ENCODE measurements around the gene TEX19. TPM values are rescaled to one million over a fixed set of nuclear protein-coding genes. Genes with fewer than 3 reads are reported as not detected.

TEX19 gene
- total RNA-seq, 2 donors from 2014 or later: not detected

DNA sequence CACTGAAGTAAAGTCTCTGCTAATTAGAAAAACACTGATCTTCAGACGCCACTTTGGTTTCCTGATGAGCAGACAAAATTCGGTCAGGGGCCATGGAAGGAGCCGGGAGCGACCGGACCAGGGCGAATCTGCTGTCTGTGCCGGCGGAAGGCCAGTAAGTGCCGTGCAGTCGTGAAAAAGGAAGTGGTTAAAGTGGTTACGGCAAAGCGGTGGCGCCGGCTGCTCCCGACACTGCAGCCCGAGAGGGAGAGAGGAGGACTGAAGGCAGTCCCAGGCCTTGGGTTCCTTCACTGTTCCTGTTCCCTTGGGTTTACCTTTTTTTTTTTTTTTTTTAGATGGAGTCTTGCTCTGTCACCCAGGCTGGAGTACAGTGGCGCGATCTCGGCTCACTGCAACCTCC lies 41.8 kb downstream of the TEX19 start:
- H3K27ac ChIP-seq: no peak overlapping the region
- no peaks in the 10 kb centered on the region for H3K36me3 ChIP-seq
- H3K27me3 ChIP-seq: no peaks in the 10 kb centered on the region
- no peak for TF ChIP-seq CTCF (IDR thresholded peaks at IDR 0.05)
- no peak overlapping the region for H3K4me3 ChIP-seq
- intact Hi-C loops (cut with DNase I): no loop called here
- no peaks in the 10 kb centered on the region for H3K9me3 ChIP-seq
- H3K4me1 ChIP-seq: no peaks in the 10 kb centered on the region
- peak; percentile 35 for DNase-seq
- no peak overlapping the region for H3K9ac ChIP-seq (ENCODE audit: low read depth in 2 of 2, low read length in 2 of 2)

DNA sequence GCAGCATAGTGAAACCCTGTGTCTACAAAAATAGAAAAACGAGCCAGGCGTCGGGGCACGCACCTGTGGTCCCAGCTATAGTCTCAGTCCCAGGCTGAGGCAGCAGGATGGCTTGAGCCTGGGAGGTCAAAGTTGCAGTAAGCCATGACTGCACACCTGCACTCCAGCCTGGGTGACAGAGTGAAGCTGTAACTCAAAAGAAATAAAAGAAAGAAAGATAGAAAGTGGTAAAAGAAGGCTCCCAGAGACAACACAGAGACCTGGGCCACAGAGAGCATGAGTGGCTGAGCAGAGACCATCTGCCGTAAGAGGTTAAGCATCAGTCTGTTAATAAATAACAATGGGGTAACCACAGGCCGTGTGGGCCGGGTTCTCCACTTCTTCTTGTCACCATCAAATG lies 43.8 kb downstream of the TEX19 start:
- Histone ChIP-seq H3K4me3 (no peak overlapping the region), H3K9ac (ENCODE audit: low read depth in 2 of 2, low read length in 2 of 2) (no peak overlapping the region), H3K4me1 (no peaks in the 10 kb centered on the region), H3K27ac (no peak overlapping the region), H3K36me3 (no peaks in the 10 kb centered on the region), H3K27me3 (no peaks in the 10 kb centered on the region), H3K9me3 (no peaks in the 10 kb centered on the region)
- no peak for TF ChIP-seq CTCF (IDR thresholded peaks at IDR 0.05)
- no peak for DNase-seq
- intact Hi-C loops (cut with DNase I): no loop called here

GRCh38 chr17:82403662-82404660 lies 44.9 kb downstream of the TEX19 start:
- no peak for TF ChIP-seq CTCF (IDR thresholded peaks at IDR 0.05)
- no peaks in the 10 kb centered on the region for H3K27me3 ChIP-seq
- H3K27ac ChIP-seq: no peak overlapping the region
- H3K4me1 ChIP-seq: no peaks in the 10 kb centered on the region
- no peaks in the 10 kb centered on the region for H3K36me3 ChIP-seq
- intact Hi-C loops (cut with DNase I): no loop called here
- no peak overlapping the region for H3K9ac ChIP-seq (ENCODE audit: low read depth in 2 of 2, low read length in 2 of 2)
- H3K4me3 ChIP-seq: no peak overlapping the region
- H3K9me3 ChIP-seq: no peaks in the 10 kb centered on the region
- no peak for DNase-seq

DNA sequence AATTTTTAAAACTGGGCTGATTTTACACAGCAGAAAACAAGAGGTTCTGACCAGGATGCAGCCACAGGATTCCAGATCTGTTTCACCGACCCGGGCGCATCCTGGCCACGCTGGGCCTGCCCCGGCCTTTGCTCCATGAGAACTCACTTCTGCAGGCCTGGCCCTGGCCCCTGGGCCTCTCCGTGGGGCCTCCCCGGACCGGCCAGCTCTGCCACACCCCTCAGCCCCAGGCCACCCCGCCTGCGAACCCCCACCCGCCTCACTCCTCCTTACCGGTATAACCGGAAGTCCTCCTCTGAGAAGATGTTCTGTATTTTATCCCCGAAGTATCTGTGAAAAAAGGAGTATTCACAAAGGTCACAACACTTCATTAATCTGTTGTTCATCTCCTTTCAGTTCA lies 46.0 kb downstream of the TEX19 start:
- H3K9ac ChIP-seq (ENCODE audit: low read depth in 2 of 2, low read length in 2 of 2): no peak overlapping the region
- no peaks in the 10 kb centered on the region for H3K9me3 ChIP-seq
- no peaks in the 10 kb centered on the region for H3K4me1 ChIP-seq
- no peak overlapping the region for H3K27ac ChIP-seq
- no peak for DNase-seq
- H3K4me3 ChIP-seq: no peak overlapping the region
- intact Hi-C loops (cut with DNase I): no loop called here
- H3K36me3 ChIP-seq: no peaks in the 10 kb centered on the region
- no peak for TF ChIP-seq CTCF (IDR thresholded peaks at IDR 0.05)
- no peaks in the 10 kb centered on the region for H3K27me3 ChIP-seq

- Histone ChIP-seq H3K9me3 (no peaks in the 10 kb centered on the region), H3K4me3 (no peak overlapping the region), H3K36me3 (no peaks in the 10 kb centered on the region), H3K27ac (no peak overlapping the region), H3K27me3 (no peaks in the 10 kb centered on the region), H3K4me1 (no peaks in the 10 kb centered on the region), H3K9ac (ENCODE audit: low read depth in 2 of 2, low read length in 2 of 2) (no peak overlapping the region)
- DNase-seq: no peak
- intact Hi-C loops (cut with DNase I): no loop called here
- no peak for TF ChIP-seq CTCF (IDR thresholded peaks at IDR 0.05)
These were observed 47.2 kb downstream of the TEX19 start for GRCh38 chr17:82406131-82406671.

All from colonic mucosa (tissue), 4 donors.